H1 (cell line): ENCODE measurements around the gene PBOV1. TPM values are rescaled to one million over a fixed set of nuclear protein-coding genes. Genes with fewer than 3 reads are reported as not detected.

Source experiments
- CTCF ChIA-PET: fragments of 300-600 bp; sonication (Branson Sonifier 250); formaldehyde crosslinking; loops from one replicate; lab custom pipeline; 2021; ENCODE audit not compliant: partially characterized antibody; lab: Charles Lee
- POLR2A ChIA-PET: fragments of 300-600 bp; sonication (Branson Sonifier 250); formaldehyde crosslinking; loops from one replicate; lab custom pipeline; 2021; ENCODE audit warnings: inconsistent platforms; ENCODE audit not compliant: partially characterized antibody; lab: Charles Lee
- DNase-seq, 2 experiments: peaks; one replicate each; pipeline versions ENCODE4 v3.0.0 to v3.0.0-alpha.2; 2010 to 2022; ENCODE audit warnings: low spot score in 2 of 2, low read depth in 1 of 2, mixed read lengths in 1 of 2
- FAIRE-seq: peaks from 2 replicates; lab custom pipeline; 2011; peaks lifted over from hg19 to GRCh38; lab: Jason Lieb, UNC
- H2AFZ ChIP-seq: 2 replicates; pipeline ENCODE4 v1.8.1; 2012; ENCODE audit warnings: low read length, inconsistent platforms
- H2AK5ac ChIP-seq: 2 replicates; pipeline ENCODE4 v1.6.1; 2013; ENCODE audit warnings: low read depth, low read length
- H2BK120ac ChIP-seq: replicated peaks from 2 replicates; pipeline ENCODE3; 2013; ENCODE audit warnings: low read depth, low read length, inconsistent platforms
- H2BK12ac ChIP-seq: 2 replicates; pipeline ENCODE4 v1.6.1; 2013; ENCODE audit warnings: low read depth, low read length
- H2BK15ac ChIP-seq: 2 replicates; pipeline ENCODE4 v1.6.1; 2013; ENCODE audit warnings: low read length
- H2BK20ac ChIP-seq: 2 replicates; pipeline ENCODE4 v1.6.1; 2013; ENCODE audit warnings: low read length
- H2BK5ac ChIP-seq: 2 replicates; pipeline ENCODE4 v1.6.1; 2013; ENCODE audit warnings: low read depth, low read length
- H3K14ac ChIP-seq: 2 replicates; pipeline ENCODE4 v1.6.1; 2013; ENCODE audit warnings: inconsistent platforms; ENCODE audit not compliant: insufficient read length
- H3K18ac ChIP-seq: 2 replicates; pipeline ENCODE4 v1.6.1; 2013; ENCODE audit warnings: low read length; ENCODE audit errors: extremely low read depth
- H3K23ac ChIP-seq: 2 replicates; pipeline ENCODE4 v1.6.1; 2013; ENCODE audit warnings: inconsistent platforms; ENCODE audit not compliant: insufficient read length
- H3K23me2 ChIP-seq: 2 replicates; pipeline ENCODE4 v1.6.1; 2013; ENCODE audit warnings: low read depth, low read length
- H3K27ac ChIP-seq: 2 replicates; pipeline ENCODE4 v1.6.1; 2011; ENCODE audit warnings: low read depth, low read length, inconsistent platforms
- H3K27me3 ChIP-seq, 4 experiments: replicated peaks in 1 of 4; 1 replicate in 1 of 4; 2 replicates in 3 of 4; pipeline versions ENCODE4 v1.6.1 to v1.8.1; 2011 to 2013; ENCODE audit warnings: low read length in 3 of 4, mild to moderate bottlenecking in 3 of 4, inconsistent platforms in 2 of 4, mixed read lengths in 2 of 4, moderate library complexity in 1 of 4; ENCODE audit not compliant: control insufficient read depth in 3 of 4, insufficient read depth in 3 of 4; ENCODE audit errors: extremely low read depth in 1 of 4
- H3K36me3 ChIP-seq, 4 experiments: 2 replicates each; pipeline versions ENCODE4 v1.6.1 to v1.8.1; 2011 to 2013; ENCODE audit warnings: mild to moderate bottlenecking in 4 of 4, low read length in 3 of 4, moderate library complexity in 2 of 4, control low read depth in 1 of 4, inconsistent platforms in 1 of 4; ENCODE audit not compliant: insufficient read depth in 4 of 4, control insufficient read depth in 2 of 4
- H3K4ac ChIP-seq: replicated peaks from 2 replicates; pipeline ENCODE3; 2013; ENCODE audit warnings: low read length, low read depth, mixed read lengths, inconsistent platforms; ENCODE audit not compliant: insufficient read length
- H3K4me1 ChIP-seq, 4 experiments: replicated peaks in 1 of 4; 1 replicate in 1 of 4; 2 replicates in 3 of 4; pipeline versions ENCODE4 v1.6.1 to v1.8.1; 2011 to 2013; ENCODE audit warnings: low read length in 3 of 4, inconsistent platforms in 2 of 4, mixed read lengths in 1 of 4; ENCODE audit not compliant: insufficient read depth in 4 of 4, control insufficient read depth in 3 of 4
- H3K4me2 ChIP-seq, 2 experiments: 2 replicates each; pipeline versions ENCODE4 v1.6.1 to v1.8.1; 2011 to 2013; ENCODE audit warnings: low read depth in 2 of 2, low read length in 2 of 2, control low read depth in 1 of 2, inconsistent platforms in 1 of 2, mild to moderate bottlenecking in 1 of 2; ENCODE audit not compliant: insufficient read depth in 1 of 2
- H3K4me3 ChIP-seq, 4 experiments: fragments of 200-600, 300-600 bp in 1 of 4; sonication (generic), shearing (Covaris generic), sonication (Bioruptor Twin) in 1 of 4; 2 replicates each; pipeline versions ENCODE4 v1.5.1 to v1.8.1; 2011 to 2016; ENCODE audit warnings: low read length in 4 of 4, low read depth in 3 of 4, control low read depth in 2 of 4, inconsistent platforms in 2 of 4, mild to moderate bottlenecking in 2 of 4, mixed read lengths in 1 of 4, moderate library complexity in 1 of 4; ENCODE audit not compliant: insufficient read depth in 2 of 4; ENCODE audit errors: extremely low read depth in 1 of 4
- H3K56ac ChIP-seq: replicated peaks from 2 replicates; pipeline ENCODE3; 2013; ENCODE audit warnings: low read depth, mild to moderate bottlenecking, mixed read lengths, low read length, inconsistent platforms; ENCODE audit not compliant: insufficient read length
- H3K79me1 ChIP-seq: 2 replicates; pipeline ENCODE4 v1.6.1; 2013; ENCODE audit warnings: low read depth, low read length, control low read depth
- H3K79me2 ChIP-seq, 2 experiments: 2 replicates each; pipeline versions ENCODE4 v1.6.1 to v1.8.1; 2012 to 2013; ENCODE audit warnings: low read length in 2 of 2, mild to moderate bottlenecking in 2 of 2, inconsistent platforms in 1 of 2; ENCODE audit not compliant: insufficient read depth in 2 of 2, control insufficient read depth in 1 of 2
- H3K9ac ChIP-seq, 4 experiments: replicated peaks in 1 of 4; 1 replicate in 1 of 4; 2 replicates in 3 of 4; pipeline versions ENCODE4 v1.6.1 to v1.8.1; 2011 to 2013; ENCODE audit warnings: low read depth in 3 of 4, low read length in 3 of 4, control low read depth in 2 of 4, mild to moderate bottlenecking in 2 of 4, moderate library complexity in 2 of 4, inconsistent platforms in 1 of 4; ENCODE audit errors: extremely low read depth in 1 of 4
- H3K9me3 ChIP-seq, 2 experiments: 2 replicates each; pipeline versions ENCODE4 v1.6.1 to v1.8.1; 2012 to 2013; ENCODE audit warnings: mild to moderate bottlenecking in 2 of 2, moderate library complexity in 2 of 2, control low read depth in 1 of 2, inconsistent platforms in 1 of 2, low read depth in 1 of 2, low read length in 1 of 2, mixed read lengths in 1 of 2; ENCODE audit not compliant: insufficient read depth in 2 of 2
- H4K20me1 ChIP-seq, 2 experiments: replicated peaks in 1 of 2; 2 replicates each; pipeline versions ENCODE3 to v1.8.1; 2011 to 2013; ENCODE audit warnings: inconsistent platforms in 2 of 2, low read length in 2 of 2, mild to moderate bottlenecking in 1 of 2; ENCODE audit not compliant: insufficient read depth in 2 of 2, control insufficient read depth in 1 of 2
- H4K5ac ChIP-seq: 2 replicates; pipeline ENCODE4 v1.6.1; 2013; ENCODE audit warnings: low read length, low read depth, mixed read lengths, inconsistent platforms; ENCODE audit not compliant: insufficient read length
- H4K8ac ChIP-seq: 2 replicates; pipeline ENCODE4 v1.8.0; 2013; ENCODE audit warnings: mild to moderate bottlenecking, moderate library complexity, low read length, inconsistent platforms; ENCODE audit not compliant: insufficient read depth; ENCODE audit errors: extremely low read depth
- H4K91ac ChIP-seq: replicated peaks from 2 replicates; pipeline ENCODE3; 2013; ENCODE audit warnings: low read length, mixed read lengths, inconsistent platforms; ENCODE audit not compliant: insufficient read length
- BCL11A ChIP-seq, 2 experiments: IDR thresholded peaks; one replicate each; pipeline ENCODE4 v1.6.1; 2011; ENCODE audit warnings: low read depth in 2 of 2, low read length in 2 of 2, mild to moderate bottlenecking in 2 of 2
- CBX8 ChIP-seq: fragments of 300-800, 300-1000 bp; sonication (generic); IDR thresholded peaks from 2 replicates; pipeline ENCODE4 v1.7.1; 2016; ENCODE audit warnings: low read depth, low read length, borderline replicate concordance
- CEBPB ChIP-seq: IDR thresholded peaks from 2 replicates; pipeline ENCODE4 v1.6.1; 2012; ENCODE audit warnings: low read depth, low read length
- JUN ChIP-seq: IDR thresholded peaks from 2 replicates; pipeline ENCODE4 v1.6.1; 2011; ENCODE audit warnings: low read depth, mild to moderate bottlenecking, improper control_type of control experiment, low read length
- MAFK ChIP-seq: IDR thresholded peaks from 2 replicates; pipeline ENCODE4 v1.6.1; 2012; ENCODE audit warnings: low read depth, mild to moderate bottlenecking, improper control_type of control experiment, low read length
- NRF1 ChIP-seq: IDR thresholded peaks from 2 replicates; pipeline ENCODE4 v1.6.1; 2011; ENCODE audit warnings: mild to moderate bottlenecking, low read depth, low read length, improper control_type of control experiment
- POLR2A ChIP-seq, 2 experiments: IDR thresholded peaks; 1 replicate in 1 of 2; 2 replicates in 1 of 2; pipeline ENCODE4 v1.6.1; 2011; ENCODE audit warnings: low read depth in 2 of 2, low read length in 2 of 2, mild to moderate bottlenecking in 2 of 2; ENCODE audit errors: control extremely low read depth in 1 of 2
- RBBP5 ChIP-seq: IDR thresholded peaks from 2 replicates; pipeline ENCODE4 v1.7.1; 2012; ENCODE audit warnings: low read depth, mild to moderate bottlenecking, inconsistent platforms, low read length, moderate library complexity, borderline replicate concordance
- RXRA ChIP-seq: IDR thresholded peaks from 2 replicates; pipeline ENCODE4 v1.6.1; 2011; ENCODE audit warnings: low read depth, mild to moderate bottlenecking, low read length, moderate library complexity; ENCODE audit not compliant: insufficient read depth
- TEAD4 ChIP-seq: IDR thresholded peaks from 2 replicates; pipeline ENCODE4 v1.6.1; 2012; ENCODE audit warnings: low read depth, low read length, inconsistent platforms, mixed read lengths
- USF2 ChIP-seq: IDR thresholded peaks from 2 replicates; pipeline ENCODE4 v1.6.1; 2011; ENCODE audit warnings: low read length, improper control_type of control experiment
- WGBS, 2 experiments: shearing (Covaris generic) in 1 of 2; methylation state at CpG; one replicate each; pipeline versions ENCODE4 v1.1.6 to v1.1.7; 2013 to 2015; ENCODE audit warnings: low lambda C conversion rate in 2 of 2, mixed read lengths in 2 of 2, inconsistent platforms in 1 of 2, low coverage in 1 of 2, missing lambda C conversion rate in 1 of 2; ENCODE audit not compliant: insufficient replicate concordance in 2 of 2, insufficient coverage in 1 of 2, insufficient read length in 1 of 2; ENCODE audit errors: extremely low coverage in 1 of 2, missing lambda C conversion rate in 1 of 2; 5-methylcytosine and 5-hydroxymethylcytosine counted together
- polyA plus RNA-seq, 7 experiments: library from polyadenylated mRNA; depleted of rRNA in 3 of 7; stranded (reverse) in 5 of 7; unstranded in 2 of 7; fragments of >200 nt in 5 of 7; fragments of 200-250 nt in 2 of 7; gene quantifications; 1 replicate in 5 of 7; 2 replicates in 1 of 7; 4 replicates in 1 of 7; pipeline versions ENCODE4 v1.2.1 to v1.2.3, GENCODE V29; 2011 to 2013; ENCODE audit warnings: missing spikeins in 2 of 7, mixed read lengths in 2 of 7
- total RNA-seq: library from RNA; stranded (reverse); fragmentation: NEBNext Ultra II Directional; extraction: Animal tissue kit (Norgen Biotek cat#: 25700); gene quantifications from 2 replicates; pipeline ENCODE4 v1.2.1, GENCODE V29; 2021
- TF ChIP-seq, protein P1 (sequence below), 3 experiments: IDR thresholded peaks; 1 replicate in 2 of 3; 2 replicates in 1 of 3; pipeline versions ENCODE4 v1.5.1 to v1.6.1; 2011; ENCODE audit warnings: low read length in 3 of 3, mild to moderate bottlenecking in 3 of 3, inconsistent platforms in 2 of 3, low read depth in 1 of 3, moderate library complexity in 1 of 3; ENCODE audit not compliant: insufficient read depth in 1 of 3; ENCODE audit errors: control extremely low read depth in 1 of 3

The PBOV1 gene
- total and polyA plus RNA-seq, 2 of the 8 experiments (the other 6 are each of a cell fraction or from before 2014, with no cell fraction given), result not detected

GRCh38 chr6:138241934-138242333, 23.6 kb upstream of the PBOV1 start:
- Histone ChIP-seq H3K4ac (no peak overlapping the region), H3K4me1 (no peaks in the 10 kb centered on the region), H4K20me1 (no peaks in the 10 kb centered on the region), H2BK120ac (no peak overlapping the region), H3K4me3 (no peak overlapping the region), H3K56ac (no peak overlapping the region), H3K36me3 (no peaks in the 10 kb centered on the region), H4K8ac (no peak overlapping the region), H3K14ac (no peak overlapping the region), H4K5ac (no peak overlapping the region), H3K18ac (no peak overlapping the region), H3K79me1 (no peaks in the 10 kb centered on the region), H3K27ac (no peak overlapping the region), H2BK15ac (no peak overlapping the region), H3K79me2 (no peaks in the 10 kb centered on the region), H2AFZ (no peak overlapping the region), H2BK20ac (no peak overlapping the region), H4K91ac (no peak overlapping the region), H2BK5ac (no peak overlapping the region), H2AK5ac (no peak overlapping the region), H3K9me3 (no peaks in the 10 kb centered on the region), H3K4me2 (no peak overlapping the region), H3K23me2 (no peaks in the 10 kb centered on the region), H2BK12ac (no peak overlapping the region), H3K9ac (no peak overlapping the region), H3K23ac (no peak overlapping the region), H3K27me3 (no peaks in the 10 kb centered on the region)
- 99% methylated on average over 6 of the region's 6 CpGs; no CpG with 5 or more reads in 1 of the 2 experiments for WGBS, 2 experiments
- FAIRE-seq, result no peak
- ChIA-PET POLR2A (no interaction called here), CTCF (interaction anchor here (0.6 to 1.2 kb wide), 6 partner anchors 17 to 574 kb away, joined by 3 to 6 read pairs (median 3); no protein-coding TSS in a partner anchor)
- DNase-seq, result no peak
- TF ChIP-seq CBX8 (no peak), TEAD4 (no peak), RBBP5 (no peak), JUN (no peak), CEBPB (no peak), USF2 (no peak), RXRA (no peak), NRF1 (no peak), MAFK (no peak), BCL11A (IDR thresholded peaks at IDR 0.05; ENCODE audit: low read depth in 2 of 2, low read length in 2 of 2) (no peak), POLR2A (IDR thresholded peaks at IDR 0.05; ENCODE audit: control extremely low read depth in 1 of 2, low read depth in 2 of 2, low read length in 2 of 2) (no peak)
- TF ChIP-seq, protein P1, sequence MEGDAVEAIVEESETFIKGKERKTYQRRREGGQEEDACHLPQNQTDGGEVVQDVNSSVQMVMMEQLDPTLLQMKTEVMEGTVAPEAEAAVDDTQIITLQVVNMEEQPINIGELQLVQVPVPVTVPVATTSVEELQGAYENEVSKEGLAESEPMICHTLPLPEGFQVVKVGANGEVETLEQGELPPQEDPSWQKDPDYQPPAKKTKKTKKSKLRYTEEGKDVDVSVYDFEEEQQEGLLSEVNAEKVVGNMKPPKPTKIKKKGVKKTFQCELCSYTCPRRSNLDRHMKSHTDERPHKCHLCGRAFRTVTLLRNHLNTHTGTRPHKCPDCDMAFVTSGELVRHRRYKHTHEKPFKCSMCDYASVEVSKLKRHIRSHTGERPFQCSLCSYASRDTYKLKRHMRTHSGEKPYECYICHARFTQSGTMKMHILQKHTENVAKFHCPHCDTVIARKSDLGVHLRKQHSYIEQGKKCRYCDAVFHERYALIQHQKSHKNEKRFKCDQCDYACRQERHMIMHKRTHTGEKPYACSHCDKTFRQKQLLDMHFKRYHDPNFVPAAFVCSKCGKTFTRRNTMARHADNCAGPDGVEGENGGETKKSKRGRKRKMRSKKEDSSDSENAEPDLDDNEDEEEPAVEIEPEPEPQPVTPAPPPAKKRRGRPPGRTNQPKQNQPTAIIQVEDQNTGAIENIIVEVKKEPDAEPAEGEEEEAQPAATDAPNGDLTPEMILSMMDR (IDR thresholded peaks at IDR 0.05; ENCODE audit: control extremely low read depth in 1 of 3, insufficient read depth in 1 of 3, low read depth in 1 of 3, low read length in 3 of 3), result no peak
